ENCODE measurements around the gene BABAM2. TPM values are rescaled to one million over a fixed set of nuclear protein-coding genes. Genes with fewer than 3 reads are reported as not detected.

The BABAM2 gene
- total RNA-seq, 1 donor from 2014 or later, result 37.1 TPM

- TF ChIP-seq, protein P1, sequence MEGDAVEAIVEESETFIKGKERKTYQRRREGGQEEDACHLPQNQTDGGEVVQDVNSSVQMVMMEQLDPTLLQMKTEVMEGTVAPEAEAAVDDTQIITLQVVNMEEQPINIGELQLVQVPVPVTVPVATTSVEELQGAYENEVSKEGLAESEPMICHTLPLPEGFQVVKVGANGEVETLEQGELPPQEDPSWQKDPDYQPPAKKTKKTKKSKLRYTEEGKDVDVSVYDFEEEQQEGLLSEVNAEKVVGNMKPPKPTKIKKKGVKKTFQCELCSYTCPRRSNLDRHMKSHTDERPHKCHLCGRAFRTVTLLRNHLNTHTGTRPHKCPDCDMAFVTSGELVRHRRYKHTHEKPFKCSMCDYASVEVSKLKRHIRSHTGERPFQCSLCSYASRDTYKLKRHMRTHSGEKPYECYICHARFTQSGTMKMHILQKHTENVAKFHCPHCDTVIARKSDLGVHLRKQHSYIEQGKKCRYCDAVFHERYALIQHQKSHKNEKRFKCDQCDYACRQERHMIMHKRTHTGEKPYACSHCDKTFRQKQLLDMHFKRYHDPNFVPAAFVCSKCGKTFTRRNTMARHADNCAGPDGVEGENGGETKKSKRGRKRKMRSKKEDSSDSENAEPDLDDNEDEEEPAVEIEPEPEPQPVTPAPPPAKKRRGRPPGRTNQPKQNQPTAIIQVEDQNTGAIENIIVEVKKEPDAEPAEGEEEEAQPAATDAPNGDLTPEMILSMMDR (IDR thresholded peaks at IDR 0.05; ENCODE audit: unreplicated experiment), result no peak
- Mint-ChIP-seq H3K4me3 (ENCODE audit: low read depth) (no peak overlapping the region), H3K27ac (no peak overlapping the region), H3K36me3 (ENCODE audit: insufficient read depth) (no peaks in the 10 kb centered on the region), H3K4me1 (ENCODE audit: low read depth) (peaks cover 9% of the 10 kb centered on the region), H3K27me3 (no peaks in the 10 kb centered on the region), H3K9me3 (ENCODE audit: low read depth) (no peaks in the 10 kb centered on the region)
- DNase-seq (ENCODE audit: low spot score, unreplicated experiment), result no peak
Observed at GRCh38 chr2:27869763-27870162, 20.8 kb upstream of the BABAM2 start.

DNA sequence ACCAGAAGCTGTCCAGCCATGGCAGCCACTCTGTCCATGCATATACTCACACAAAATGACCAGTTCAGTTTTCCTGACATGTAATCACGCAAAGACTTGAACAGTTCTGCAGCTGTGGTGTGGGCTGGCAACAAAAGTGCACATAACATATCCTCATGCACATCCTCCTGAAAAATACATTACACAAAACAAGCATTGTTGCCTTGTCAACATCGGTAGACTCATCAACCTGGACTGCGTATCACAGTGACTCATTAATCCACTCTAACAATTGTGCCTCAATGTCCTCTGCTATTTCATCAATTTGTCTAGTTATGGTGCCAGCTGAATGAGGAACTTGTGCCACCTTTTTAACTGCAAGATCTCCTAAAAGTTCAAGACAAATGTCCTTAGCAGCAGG lies 19.8 kb upstream of the BABAM2 start:
- H3K9me3 Mint-ChIP-seq (ENCODE audit: low read depth), result peaks cover 2% of the 10 kb centered on the region
- no peak for DNase-seq (ENCODE audit: low spot score, unreplicated experiment)
- H3K36me3 Mint-ChIP-seq (ENCODE audit: insufficient read depth), result peaks cover 1% of the 10 kb centered on the region
- H3K27me3 Mint-ChIP-seq, result no peaks in the 10 kb centered on the region
- H3K4me1 Mint-ChIP-seq (ENCODE audit: low read depth), result peaks cover 5% of the 10 kb centered on the region
- H3K4me3 Mint-ChIP-seq (ENCODE audit: low read depth), result no peak overlapping the region
- H3K27ac Mint-ChIP-seq, result no peak overlapping the region
- TF ChIP-seq, protein P1 (IDR thresholded peaks at IDR 0.05; ENCODE audit: unreplicated experiment), result no peak

DNA sequence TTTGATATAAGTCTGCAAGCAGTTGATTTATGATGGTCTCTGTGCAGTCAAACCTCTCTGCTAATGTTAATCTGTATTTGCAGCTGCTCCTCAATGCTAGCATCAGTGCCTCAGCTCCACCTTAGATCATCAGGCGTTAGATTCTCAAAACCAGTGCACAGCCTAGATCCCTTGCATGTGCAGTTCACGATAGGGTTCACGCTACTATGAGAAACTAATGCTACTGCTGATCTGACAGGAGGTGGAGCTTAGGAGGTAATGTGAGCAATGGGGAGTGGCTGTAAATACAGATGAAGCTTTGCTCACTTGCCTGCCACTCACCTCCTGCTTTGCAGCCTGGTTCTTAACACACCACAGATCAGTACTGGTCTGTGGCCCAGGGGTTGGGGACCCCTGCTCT lies 18.7 kb upstream of the BABAM2 start:
- peaks cover 5% of the 10 kb centered on the region for H3K9me3 Mint-ChIP-seq (ENCODE audit: low read depth)
- H3K4me3 Mint-ChIP-seq (ENCODE audit: low read depth), result no peak overlapping the region
- peaks cover 4% of the 10 kb centered on the region for H3K36me3 Mint-ChIP-seq (ENCODE audit: insufficient read depth)
- no peaks in the 10 kb centered on the region for H3K27me3 Mint-ChIP-seq
- no peaks in the 10 kb centered on the region for H3K4me1 Mint-ChIP-seq (ENCODE audit: low read depth)
- no peak overlapping the region for H3K27ac Mint-ChIP-seq
- no peak for DNase-seq (ENCODE audit: low spot score, unreplicated experiment)
- TF ChIP-seq, protein P1 (IDR thresholded peaks at IDR 0.05; ENCODE audit: unreplicated experiment), result no peak

- H3K4me3 Mint-ChIP-seq (ENCODE audit: low read depth), result no peak overlapping the region
- TF ChIP-seq, protein P1 (IDR thresholded peaks at IDR 0.05; ENCODE audit: unreplicated experiment), result no peak
- H3K9me3 Mint-ChIP-seq (ENCODE audit: low read depth), result peaks cover 9% of the 10 kb centered on the region
- H3K36me3 Mint-ChIP-seq (ENCODE audit: insufficient read depth), result peaks cover 6% of the 10 kb centered on the region
- no peak for DNase-seq (ENCODE audit: low spot score, unreplicated experiment)
- H3K4me1 Mint-ChIP-seq (ENCODE audit: low read depth), result no peaks in the 10 kb centered on the region
- no peaks in the 10 kb centered on the region for H3K27me3 Mint-ChIP-seq
- H3K27ac Mint-ChIP-seq, result no peak overlapping the region
Observed at GRCh38 chr2:27873091-27873490, 17.4 kb upstream of the BABAM2 start.

DNA sequence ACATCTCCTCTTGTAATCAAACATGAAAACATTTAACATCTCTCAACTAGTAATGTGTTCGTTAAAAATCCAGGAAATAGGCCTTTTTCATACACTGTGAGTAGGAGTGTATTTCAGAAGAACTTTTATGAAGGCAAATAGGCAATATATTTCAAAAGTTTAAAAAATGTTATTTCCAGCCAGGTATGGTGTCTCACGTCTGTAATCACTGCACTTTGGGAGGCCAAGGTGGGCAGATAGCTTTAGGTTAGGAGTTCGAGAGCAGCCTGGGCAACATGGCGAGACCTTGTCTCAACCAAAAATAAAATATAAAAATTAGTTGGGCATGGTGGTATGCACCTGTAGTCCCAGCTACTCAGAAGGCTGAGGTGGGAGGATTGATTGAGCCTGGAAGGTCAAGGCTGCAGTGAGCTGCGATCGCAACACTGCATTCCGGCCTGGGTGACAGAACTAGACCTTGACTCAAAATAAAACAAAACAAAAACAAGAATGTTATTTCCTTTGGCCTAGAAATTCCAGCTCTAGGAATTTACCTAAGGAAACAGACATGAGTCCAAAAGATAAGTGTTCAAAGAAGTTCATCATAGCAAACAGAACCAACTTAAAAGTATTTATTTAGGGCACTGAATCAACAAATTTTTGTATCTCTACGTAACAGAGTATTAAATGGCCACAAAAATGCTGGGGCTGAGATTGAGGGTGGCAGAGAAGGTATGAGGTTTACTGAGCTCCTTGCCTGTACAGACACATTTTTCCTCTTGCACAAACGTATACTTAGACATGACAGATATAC lies 15.2 kb upstream of the BABAM2 start:
- no peak for DNase-seq (ENCODE audit: low spot score, unreplicated experiment)
- TF ChIP-seq, protein P1 (IDR thresholded peaks at IDR 0.05; ENCODE audit: unreplicated experiment), result no peak
- Mint-ChIP-seq H3K36me3 (ENCODE audit: insufficient read depth) (peaks cover 6% of the 10 kb centered on the region), H3K27ac (no peak overlapping the region), H3K9me3 (ENCODE audit: low read depth) (peaks cover 9% of the 10 kb centered on the region), H3K4me3 (ENCODE audit: low read depth) (no peak overlapping the region), H3K27me3 (no peaks in the 10 kb centered on the region), H3K4me1 (ENCODE audit: low read depth) (no peaks in the 10 kb centered on the region)

All from progenitor cell of endocrine pancreas (in vitro differentiated cells).